Erythroblast (primary cell): ENCODE results near the gene ITLN1.

Experiments
- GATA1 ChIP-seq: IDR thresholded peaks from 2 replicates; pipeline ENCODE4 v1.6.1; 2011; ENCODE audit warnings: low read depth, mild to moderate bottlenecking, control low read depth, low read length, moderate library complexity
- POLR2A ChIP-seq: IDR thresholded peaks from 2 replicates; pipeline ENCODE4 v1.6.1; 2011; ENCODE audit warnings: mild to moderate bottlenecking, low read length

DNA sequence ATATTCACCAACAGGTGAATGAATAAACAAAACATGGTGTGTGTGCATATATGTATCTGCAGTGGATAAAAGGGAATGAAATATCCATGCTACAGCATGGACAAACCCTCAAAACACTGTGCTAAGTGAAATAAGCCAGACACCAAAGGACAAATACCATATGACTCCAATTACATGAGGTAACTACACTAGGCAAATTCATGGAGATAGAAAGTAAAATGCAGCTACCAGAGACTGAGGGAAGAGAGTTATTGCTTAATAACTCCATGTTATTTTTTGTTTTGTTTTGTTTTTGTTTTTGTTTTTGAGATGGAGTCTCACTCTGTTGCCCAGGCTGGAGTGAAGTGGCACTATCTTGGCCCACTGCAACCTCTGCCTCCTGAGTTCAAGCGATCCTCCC is 2.4 kb downstream of the ITLN1 start:
- no peak for TF ChIP-seq POLR2A
- TF ChIP-seq GATA1 = no peak
